ENCODE data around the gene SRR.
"Not testable (repeated sequence)": the region's sequence is repeated elsewhere in the genome, so short reads cannot be mapped to it uniquely, and the experiment has no call there.

Gene SRR

GRCh38 chr17:2297023-2297422 lies 6.7 kb upstream of the SRR start:
- Histone ChIP-seq H3K27me3 (ENCODE audit: control insufficient read depth, insufficient read depth, low read length) (no peaks in the 10 kb centered on the region), H3K27ac (ENCODE audit: low read depth, low read length) (no peak overlapping the region), H3K9ac (ENCODE audit: low read depth, low read length) (no peak overlapping the region), H3K36me3 (ENCODE audit: control insufficient read depth, insufficient read depth, low read length) (peaks cover 74% of the 10 kb centered on the region), H3K4me1 (ENCODE audit: control insufficient read depth, insufficient read depth, low read length) (0 out of 2 replicates have a peak, but pooled peaks cover 2% of the 10 kb centered on the region), H3K4me3 (ENCODE audit: low read depth, low read length) (no peak overlapping the region), H3K9me3 (ENCODE audit: control insufficient read depth, insufficient read depth, low read length) (no peaks in the 10 kb centered on the region)

- no peaks in the 10 kb centered on the region for H3K27me3 ChIP-seq (ENCODE audit: control insufficient read depth, insufficient read depth, low read length)
- peaks cover 61% of the 10 kb centered on the region for H3K36me3 ChIP-seq (ENCODE audit: control insufficient read depth, insufficient read depth, low read length)
- H3K9ac ChIP-seq (ENCODE audit: low read depth, low read length), result no peak overlapping the region
- H3K9me3 ChIP-seq (ENCODE audit: control insufficient read depth, insufficient read depth, low read length), result no peaks in the 10 kb centered on the region
- H3K27ac ChIP-seq (ENCODE audit: low read depth, low read length), result no peak overlapping the region
- 0 out of 2 replicates have a peak, but pooled peaks cover 2% of the 10 kb centered on the region for H3K4me1 ChIP-seq (ENCODE audit: control insufficient read depth, insufficient read depth, low read length)
- H3K4me3 ChIP-seq (ENCODE audit: low read depth, low read length), result no peak overlapping the region
Observed at GRCh38 chr17:2299136-2299535, 4.6 kb upstream of the SRR start.

- no peak overlapping the region for H3K4me3 ChIP-seq (ENCODE audit: low read depth, low read length)
Observed at GRCh38 chr17:2299756-2300155, 4.0 kb upstream of the SRR start.

GRCh38 chr17:2302778-2303203 lies 959 bp upstream of the SRR start:
- no peaks in the 10 kb centered on the region for H3K27me3 ChIP-seq (ENCODE audit: control insufficient read depth, insufficient read depth, low read length)
- peak overlapping the region; percentile 88 for H3K4me3 ChIP-seq (ENCODE audit: low read depth, low read length)
- H3K9me3 ChIP-seq (ENCODE audit: control insufficient read depth, insufficient read depth, low read length), result no peaks in the 10 kb centered on the region
- peak overlapping the region; percentile 97 for H3K27ac ChIP-seq (ENCODE audit: low read depth, low read length)
- peaks cover 25% of the 10 kb centered on the region for H3K36me3 ChIP-seq (ENCODE audit: control insufficient read depth, insufficient read depth, low read length)
- H3K9ac ChIP-seq (ENCODE audit: low read depth, low read length), result peak overlapping the region; percentile 80
- 0 out of 2 replicates have a peak, but pooled peaks cover 2% of the 10 kb centered on the region for H3K4me1 ChIP-seq (ENCODE audit: control insufficient read depth, insufficient read depth, low read length)

More at GRCh38 chr17:2299756-2300155, 4.0 kb upstream of the SRR start:
- Histone ChIP-seq H3K4me1 (ENCODE audit: control insufficient read depth, insufficient read depth, low read length) (0 out of 2 replicates have a peak, but pooled peaks cover 2% of the 10 kb centered on the region), H3K27me3 (ENCODE audit: control insufficient read depth, insufficient read depth, low read length) (no peaks in the 10 kb centered on the region), H3K27ac (ENCODE audit: low read depth, low read length) (no peak overlapping the region), H3K9ac (ENCODE audit: low read depth, low read length) (no peak overlapping the region), H3K9me3 (ENCODE audit: control insufficient read depth, insufficient read depth, low read length) (no peaks in the 10 kb centered on the region), H3K36me3 (ENCODE audit: control insufficient read depth, insufficient read depth, low read length) (peaks cover 55% of the 10 kb centered on the region)

GRCh38 chr17:2304931-2305330 lies 1.2 kb downstream of the SRR start:
- H3K27me3 ChIP-seq (ENCODE audit: control insufficient read depth, insufficient read depth, low read length), result no peaks in the 10 kb centered on the region
- no peak overlapping the region for H3K9ac ChIP-seq (ENCODE audit: low read depth, low read length)
- H3K27ac ChIP-seq (ENCODE audit: low read depth, low read length), result no peak overlapping the region
- H3K4me1 ChIP-seq (ENCODE audit: control insufficient read depth, insufficient read depth, low read length), result 0 out of 2 replicates have a peak, but pooled peaks cover 2% of the 10 kb centered on the region
- H3K36me3 ChIP-seq (ENCODE audit: control insufficient read depth, insufficient read depth, low read length), result peaks cover 8% of the 10 kb centered on the region
- H3K4me3 ChIP-seq (ENCODE audit: low read depth, low read length), result no peak overlapping the region
- H3K9me3 ChIP-seq (ENCODE audit: control insufficient read depth, insufficient read depth, low read length), result no peaks in the 10 kb centered on the region

GRCh38 chr17:2309338-2310154 lies 5.8 kb downstream of the SRR start:
- no peaks in the 10 kb centered on the region for H3K4me1 ChIP-seq (ENCODE audit: control insufficient read depth, insufficient read depth, low read length)
- no peak overlapping the region for H3K27ac ChIP-seq (ENCODE audit: low read depth, low read length)
- no peak overlapping the region for H3K4me3 ChIP-seq (ENCODE audit: low read depth, low read length)
- H3K27me3 ChIP-seq (ENCODE audit: control insufficient read depth, insufficient read depth, low read length), result no peaks in the 10 kb centered on the region
- no peaks in the 10 kb centered on the region for H3K9me3 ChIP-seq (ENCODE audit: control insufficient read depth, insufficient read depth, low read length)
- H3K36me3 ChIP-seq (ENCODE audit: control insufficient read depth, insufficient read depth, low read length), result no peaks in the 10 kb centered on the region
- H3K9ac ChIP-seq (ENCODE audit: low read depth, low read length), result no peak overlapping the region

DNA sequence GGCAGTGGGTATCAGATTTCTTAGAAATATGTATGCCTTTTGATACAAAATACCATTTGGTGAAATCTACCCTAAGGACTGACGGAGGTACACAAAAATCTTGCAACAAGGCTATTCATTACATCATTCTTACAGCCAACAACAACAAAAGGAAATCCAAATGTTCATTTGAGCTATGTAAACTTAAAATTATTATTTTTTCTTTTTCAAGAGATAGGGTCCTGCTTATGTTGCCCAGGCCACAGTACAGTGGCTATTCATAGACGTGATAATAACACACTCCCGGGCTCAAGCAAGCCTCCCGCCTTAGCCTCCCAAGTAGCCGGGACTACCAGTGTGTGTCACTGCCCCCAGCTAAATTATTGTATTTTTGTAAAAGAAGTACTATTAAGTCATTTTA lies 9.0 kb downstream of the SRR start:
- H3K27me3 ChIP-seq (ENCODE audit: control insufficient read depth, insufficient read depth, low read length), result no peaks in the 10 kb centered on the region
- H3K4me1 ChIP-seq (ENCODE audit: control insufficient read depth, insufficient read depth, low read length), result no peaks in the 10 kb centered on the region
- no peak overlapping the region for H3K4me3 ChIP-seq (ENCODE audit: low read depth, low read length)
- no peak overlapping the region for H3K27ac ChIP-seq (ENCODE audit: low read depth, low read length)
- H3K9me3 ChIP-seq (ENCODE audit: control insufficient read depth, insufficient read depth, low read length), result no peaks in the 10 kb centered on the region
- no peak overlapping the region for H3K9ac ChIP-seq (ENCODE audit: low read depth, low read length)
- H3K36me3 ChIP-seq (ENCODE audit: control insufficient read depth, insufficient read depth, low read length), result no peaks in the 10 kb centered on the region

GRCh38 chr17:2316916-2317205 lies 13.1 kb downstream of the SRR start:
- H3K9me3 ChIP-seq (ENCODE audit: control insufficient read depth, insufficient read depth, low read length); H3K4me1 ChIP-seq (ENCODE audit: control insufficient read depth, insufficient read depth, low read length); H3K27ac ChIP-seq (ENCODE audit: low read depth, low read length); H3K27me3 ChIP-seq (ENCODE audit: control insufficient read depth, insufficient read depth, low read length); H3K36me3 ChIP-seq (ENCODE audit: control insufficient read depth, insufficient read depth, low read length); H3K4me3 ChIP-seq (ENCODE audit: low read depth, low read length); H3K9ac ChIP-seq (ENCODE audit: low read depth, low read length): not testable (repeated sequence)

- Histone ChIP-seq H3K4me3 (ENCODE audit: low read depth, low read length) (no peak overlapping the region), H3K4me1 (ENCODE audit: control insufficient read depth, insufficient read depth, low read length) (no peaks in the 10 kb centered on the region), H3K27me3 (ENCODE audit: control insufficient read depth, insufficient read depth, low read length) (no peaks in the 10 kb centered on the region), H3K9me3 (ENCODE audit: control insufficient read depth, insufficient read depth, low read length) (no peaks in the 10 kb centered on the region), H3K9ac (ENCODE audit: low read depth, low read length) (no peak overlapping the region), H3K36me3 (ENCODE audit: control insufficient read depth, insufficient read depth, low read length) (peaks cover 6% of the 10 kb centered on the region), H3K27ac (ENCODE audit: low read depth, low read length) (no peak overlapping the region)
Observed at GRCh38 chr17:2317796-2318195, 14.0 kb downstream of the SRR start.

DNA sequence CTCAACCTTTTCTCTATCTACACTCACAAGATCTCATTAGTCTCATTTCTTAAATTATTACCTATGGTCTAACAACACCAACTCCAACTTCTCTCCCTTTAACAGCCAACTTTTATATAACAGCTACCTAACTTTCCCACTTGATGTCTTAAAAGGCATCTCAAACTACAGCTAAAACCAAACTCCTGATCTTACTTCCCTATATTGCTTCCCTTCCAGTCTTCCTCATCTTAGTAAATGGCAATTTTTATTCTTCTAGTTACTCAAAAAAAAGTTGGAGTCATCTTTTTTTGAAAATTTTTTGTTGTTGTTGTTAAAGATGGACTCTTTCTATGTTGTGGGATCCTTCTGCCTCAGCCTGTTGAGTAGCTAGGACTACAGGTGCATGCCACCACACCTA lies 15.3 kb downstream of the SRR start:
- no peak overlapping the region for H3K27ac ChIP-seq (ENCODE audit: low read depth, low read length)
- H3K4me1 ChIP-seq (ENCODE audit: control insufficient read depth, insufficient read depth, low read length), result no peaks in the 10 kb centered on the region
- H3K9me3 ChIP-seq (ENCODE audit: control insufficient read depth, insufficient read depth, low read length), result no peaks in the 10 kb centered on the region
- no peak overlapping the region for H3K4me3 ChIP-seq (ENCODE audit: low read depth, low read length)
- no peaks in the 10 kb centered on the region for H3K27me3 ChIP-seq (ENCODE audit: control insufficient read depth, insufficient read depth, low read length)
- H3K9ac ChIP-seq (ENCODE audit: low read depth, low read length), result no peak overlapping the region
- H3K36me3 ChIP-seq (ENCODE audit: control insufficient read depth, insufficient read depth, low read length), result peaks cover 19% of the 10 kb centered on the region

DNA sequence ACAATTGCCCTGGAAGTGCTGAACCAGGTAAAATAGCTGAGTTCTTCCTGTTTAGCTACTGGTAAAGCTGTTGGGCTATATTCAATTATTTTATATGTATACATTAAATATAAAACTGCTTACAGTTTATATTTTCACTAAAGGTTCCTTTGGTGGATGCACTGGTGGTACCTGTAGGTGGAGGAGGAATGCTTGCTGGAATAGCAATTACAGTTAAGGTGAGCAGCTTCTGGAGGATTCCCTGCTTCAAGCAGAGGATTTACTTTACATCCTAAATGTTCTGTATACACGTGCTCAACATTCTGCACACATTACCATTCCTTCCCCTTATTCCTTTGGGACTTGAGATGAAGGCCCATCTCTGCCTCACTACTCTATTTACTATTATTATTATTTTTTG lies 17.6 kb downstream of the SRR start:
- Histone ChIP-seq H3K36me3 (ENCODE audit: control insufficient read depth, insufficient read depth, low read length) (peaks cover 41% of the 10 kb centered on the region), H3K9me3 (ENCODE audit: control insufficient read depth, insufficient read depth, low read length) (no peaks in the 10 kb centered on the region), H3K4me3 (ENCODE audit: low read depth, low read length) (no peak overlapping the region), H3K27me3 (ENCODE audit: control insufficient read depth, insufficient read depth, low read length) (no peaks in the 10 kb centered on the region), H3K9ac (ENCODE audit: low read depth, low read length) (no peak overlapping the region), H3K27ac (ENCODE audit: low read depth, low read length) (no peak overlapping the region), H3K4me1 (ENCODE audit: control insufficient read depth, insufficient read depth, low read length) (no peaks in the 10 kb centered on the region)
